ENCODE results near the gene SPECC1.
A peak's percentile ranks its signal among the peaks of the same experiment; 100 is the strongest.
"Not testable (repeated sequence)": the region's sequence is repeated elsewhere in the genome, so short reads cannot be mapped to it uniquely, and the experiment has no call there.

Gene SPECC1

GRCh38 chr17:20097330-20097729, 88.2 kb downstream of the SPECC1 start:
- no peak for DNase-seq

- no peak for DNase-seq
Observed at GRCh38 chr17:20098314-20098713, 89.2 kb downstream of the SPECC1 start.

- DNase-seq: not testable (repeated sequence)
Observed at GRCh38 chr17:20100806-20101205, 91.6 kb downstream of the SPECC1 start.

- DNase-seq: no peak
Observed at GRCh38 chr17:20103454-20104446, 94.6 kb downstream of the SPECC1 start.

GRCh38 chr17:20105539-20106280, 96.6 kb downstream of the SPECC1 start:
- no peak for DNase-seq

- not testable (repeated sequence) for DNase-seq
Observed at GRCh38 chr17:20106446-20106845, 97.3 kb downstream of the SPECC1 start.

- no peak for DNase-seq
Observed at GRCh38 chr17:20109076-20109475, 99.9 kb downstream of the SPECC1 start.

- DNase-seq: no peak
Observed at GRCh38 chr17:20111538-20111937, 102.4 kb downstream of the SPECC1 start.

GRCh38 chr17:20114466-20114865, 105.3 kb downstream of the SPECC1 start:
- DNase-seq: no peak

GRCh38 chr17:20116683-20117309, 107.6 kb downstream of the SPECC1 start:
- peak; percentile 41 to 57 for DNase-seq

GRCh38 chr17:20118280-20118679, 109.1 kb downstream of the SPECC1 start:
- no peak for DNase-seq

- DNase-seq: no peak
Observed at GRCh38 chr17:20120836-20121235, 111.7 kb downstream of the SPECC1 start.

GRCh38 chr17:20121359-20122253, 112.4 kb downstream of the SPECC1 start:
- DNase-seq: peak; percentile 15 to 48

- DNase-seq: no peak
Observed at GRCh38 chr17:20122254-20122879, 113.2 kb downstream of the SPECC1 start.

- DNase-seq: no peak
Observed at GRCh38 chr17:20123209-20123608, 114.0 kb downstream of the SPECC1 start.

- no peak for DNase-seq
Observed at GRCh38 chr17:20125724-20126123, 116.6 kb downstream of the SPECC1 start.

GRCh38 chr17:20127360-20128035, 118.3 kb downstream of the SPECC1 start:
- DNase-seq: no peak

- DNase-seq: no peak
Observed at GRCh38 chr17:20128036-20128667, 119.0 kb downstream of the SPECC1 start.

GRCh38 chr17:20133517-20133916, 124.4 kb downstream of the SPECC1 start:
- no peak for DNase-seq

- no peak for DNase-seq
Observed at GRCh38 chr17:20141198-20141972, 132.2 kb downstream of the SPECC1 start.

All from SW 1271 (cell line).